Measurements from ENCODE around the gene TUBA3E.
"Not testable (repeated sequence)": the region's sequence is repeated elsewhere in the genome, so short reads cannot be mapped to it uniquely, and the experiment has no call there.

GRCh38 chr2:130228005-130228404 lies 29.8 kb upstream of the TUBA3E start:
- TF ChIP-seq POLR2A, CTCF (IDR thresholded peaks at IDR 0.05): not testable (repeated sequence)

All from lower leg skin (tissue), 3 donors.